MCF 10A (cell line): ENCODE data around the gene COL4A1. TPM values are rescaled to one million over a fixed set of nuclear protein-coding genes. Genes with fewer than 3 reads are reported as not detected.

ENCODE experiments used
- BruUV-seq: library from RNA; stranded (reverse); fragments of 400-500 nt; replicated peaks from 2 replicates; lab custom pipeline; 2021; lab: Mats Ljungman, UMichigan
- CTCF ChIA-PET: fragments of 300-600 bp; sonication (Branson Sonifier 250); formaldehyde crosslinking; extraction: SDS; loops from one replicate; lab custom pipeline; 2021; ENCODE audit warnings: antibody characterized with exemption, inconsistent platforms; lab: Yijun Ruan, JAX
- POLR2A ChIA-PET: fragments of 300-600, 350-650 bp; sonication (Branson Sonifier 250); formaldehyde crosslinking; extraction: SDS; loops from one replicate; lab custom pipeline; 2020; ENCODE audit warnings: antibody characterized with exemption, inconsistent platforms; lab: Yijun Ruan, JAX
- DNase-seq: peaks from one replicate; pipeline ENCODE4 v3.0.0-alpha.2; 2018; ENCODE audit not compliant: unreplicated experiment
- H3K27ac Mint-ChIP-seq: one replicate; pipeline ENCODE4 v1.8.0; 2022; ENCODE audit warnings: mild to moderate bottlenecking, low read depth, mixed read lengths; ENCODE audit not compliant: unreplicated experiment
- H3K27me3 Mint-ChIP-seq: one replicate; pipeline ENCODE4 v1.8.0; 2022; ENCODE audit warnings: mixed read lengths; ENCODE audit not compliant: insufficient read depth, unreplicated experiment
- H3K36me3 Mint-ChIP-seq: one replicate; pipeline ENCODE4 v1.8.0; 2022; ENCODE audit warnings: mild to moderate bottlenecking, moderate library complexity, mixed read lengths; ENCODE audit not compliant: insufficient read depth, unreplicated experiment
- H3K4me1 Mint-ChIP-seq: one replicate; pipeline ENCODE4 v1.8.0; 2022; ENCODE audit warnings: mixed read lengths; ENCODE audit not compliant: insufficient read depth, unreplicated experiment
- H3K4me3 Mint-ChIP-seq: one replicate; pipeline ENCODE4 v1.8.0; 2022; ENCODE audit warnings: mild to moderate bottlenecking, moderate library complexity, mixed read lengths; ENCODE audit not compliant: unreplicated experiment
- H3K9me3 Mint-ChIP-seq: one replicate; pipeline ENCODE4 v1.8.0; 2022; ENCODE audit warnings: mixed read lengths; ENCODE audit not compliant: unreplicated experiment
- CTCF ChIP-seq: fragments of 200-600 bp; IDR thresholded peaks from one replicate; pipeline ENCODE4 v1.8.0; 2022; ENCODE audit warnings: antibody characterized with exemption, mild to moderate bottlenecking; ENCODE audit not compliant: unreplicated experiment
- intact Hi-C: fragments of 100-400 bp; cut with micrococcal nuclease; formaldehyde crosslinking; loops from 2 replicates; pipeline ENCODE4 v1.14.1; 2022
- total RNA-seq: library from RNA; stranded (reverse); gene quantifications from 2 replicates; pipeline ENCODE4 v1.2.3, GENCODE V29; 2022

COL4A1 gene
- total RNA-seq, 1 experiment from 2014 or later, result 42.1 TPM

GRCh38 chr13:110330491-110331011, 23.6 kb upstream of the COL4A1 start:
- intact Hi-C loops, result no loop called here
- H3K4me1 Mint-ChIP-seq, result peaks cover 14% of the 10 kb centered on the region
- no peak overlapping the region for H3K4me3 Mint-ChIP-seq
- H3K9me3 Mint-ChIP-seq, result no peaks in the 10 kb centered on the region
- ChIA-PET CTCF (interaction anchor here (0.7 kb wide), 1 partner anchor 39 kb away, joined by 3 read pairs; no protein-coding TSS in a partner anchor), POLR2A (no interaction called here)
- H3K27ac Mint-ChIP-seq, result no peak overlapping the region
- no peak for DNase-seq
- peaks cover 6% of the 10 kb centered on the region for H3K36me3 Mint-ChIP-seq
- no peaks in the 10 kb centered on the region for H3K27me3 Mint-ChIP-seq
- TF ChIP-seq CTCF, result no peak
- BruUV-seq, result no TSS peak

- no peaks in the 10 kb centered on the region for H3K27me3 Mint-ChIP-seq
- intact Hi-C loops, result no loop called here
- CTCF ChIA-PET, result interaction anchor here (0.7 kb wide), 1 partner anchor 39 kb away, joined by 3 read pairs; no protein-coding TSS in a partner anchor
- no peak overlapping the region for H3K4me3 Mint-ChIP-seq
- BruUV-seq, result no TSS peak
- no peaks in the 10 kb centered on the region for H3K9me3 Mint-ChIP-seq
- no peak overlapping the region for H3K27ac Mint-ChIP-seq
- no peak for TF ChIP-seq CTCF
- no peak for DNase-seq
- peaks cover 6% of the 10 kb centered on the region for H3K36me3 Mint-ChIP-seq
- POLR2A ChIA-PET, result no interaction called here
- peaks cover 12% of the 10 kb centered on the region for H3K4me1 Mint-ChIP-seq
These were observed 23.0 kb upstream of the COL4A1 start for GRCh38 chr13:110329798-110330461.

GRCh38 chr13:110329258-110329657, 22.3 kb upstream of the COL4A1 start:
- no peak for TF ChIP-seq CTCF
- no peak for DNase-seq
- no peak overlapping the region for H3K4me3 Mint-ChIP-seq
- H3K4me1 Mint-ChIP-seq, result peaks cover 10% of the 10 kb centered on the region
- no peaks in the 10 kb centered on the region for H3K9me3 Mint-ChIP-seq
- ChIA-PET CTCF (interaction anchor here (0.6 kb wide), 1 partner anchor 82 kb away, joined by 5 read pairs; no protein-coding TSS in a partner anchor), POLR2A (no interaction called here)
- no peaks in the 10 kb centered on the region for H3K27me3 Mint-ChIP-seq
- intact Hi-C loops, result no loop called here
- H3K27ac Mint-ChIP-seq, result no peak overlapping the region
- BruUV-seq, result no TSS peak
- H3K36me3 Mint-ChIP-seq, result peaks cover 6% of the 10 kb centered on the region

GRCh38 chr13:110328573-110328972, 21.6 kb upstream of the COL4A1 start:
- ChIA-PET CTCF (interaction anchor here (0.6 to 0.7 kb wide), 2 partner anchors 83 to 97 kb away, joined by 3 to 5 read pairs; no protein-coding TSS in a partner anchor), POLR2A (interaction anchor here (0.6 kb wide), 1 partner anchor 9 kb away, joined by 4 read pairs; no protein-coding TSS in a partner anchor)
- Mint-ChIP-seq H3K4me1 (peaks cover 10% of the 10 kb centered on the region), H3K9me3 (no peaks in the 10 kb centered on the region), H3K36me3 (peaks cover 6% of the 10 kb centered on the region), H3K4me3 (no peak overlapping the region), H3K27ac (no peak overlapping the region), H3K27me3 (no peaks in the 10 kb centered on the region)
- BruUV-seq, result no TSS peak
- TF ChIP-seq CTCF, result no peak
- intact Hi-C loops, result no loop called here
- DNase-seq, result no peak
